CD4-positive, CD25-positive, alpha-beta regulatory T cell (primary cell): Measurements from ENCODE around the gene SLC5A9. TPM values are rescaled to one million over a fixed set of nuclear protein-coding genes. Genes with fewer than 3 reads are reported as not detected.

Experiments used
- ATAC-seq, 2 donors: fragments of 150-1000 bp; cut with Tn5 transposase; one replicate each; pipeline ENCODE4 v1.10.0; 2021; ENCODE audit warnings: low read depth in 2 of 2, moderate number of reproducible peaks in 2 of 2, moderate library complexity in 1 of 2
- DNase-seq, 3 donors: peaks; one replicate each; pipeline versions ENCODE4 v3.0.0 to v3.0.0-alpha.2; 2012 to 2022; ENCODE audit warnings: mixed read lengths in 1 of 3
- H3K27ac ChIP-seq: one replicate; pipeline ENCODE4 v1.7.0; 2013; ENCODE audit warnings: mild to moderate bottlenecking, low read length; ENCODE audit not compliant: insufficient read depth, poor library complexity, severe bottlenecking
- H3K27me3 ChIP-seq: one replicate; pipeline ENCODE4 v1.7.0; 2013; ENCODE audit warnings: low read length; ENCODE audit not compliant: control insufficient read depth, insufficient read depth
- H3K36me3 ChIP-seq: one replicate; pipeline ENCODE4 v1.7.0; 2013; ENCODE audit warnings: mild to moderate bottlenecking, low read length, moderate library complexity; ENCODE audit not compliant: control insufficient read depth, insufficient read depth
- H3K4me1 ChIP-seq: 2 replicates; pipeline ENCODE4 v1.7.0; 2013; ENCODE audit warnings: mild to moderate bottlenecking, low read length; ENCODE audit not compliant: insufficient read depth, control insufficient read depth, poor library complexity, severe bottlenecking
- H3K4me3 ChIP-seq: one replicate; pipeline ENCODE4 v1.7.0; 2013; ENCODE audit warnings: low read depth, mild to moderate bottlenecking, low read length, moderate library complexity
- H3K9me3 ChIP-seq, 2 experiments: 1 replicate in 1 of 2; 2 replicates in 1 of 2; pipeline ENCODE4 v1.7.0; 2013; ENCODE audit warnings: low read length in 2 of 2, mild to moderate bottlenecking in 1 of 2, moderate library complexity in 1 of 2; ENCODE audit not compliant: control insufficient read depth in 2 of 2
- H3K27ac Mint-ChIP-seq, 3 donors: one replicate each; pipeline ENCODE4 v1.8.0; 2020 to 2022; ENCODE audit warnings: mild to moderate bottlenecking in 3 of 3, mixed read lengths in 3 of 3, moderate library complexity in 2 of 3
- H3K27me3 Mint-ChIP-seq: one replicate; pipeline ENCODE4 v1.8.0; 2022; ENCODE audit warnings: mild to moderate bottlenecking, mixed read lengths
- H3K36me3 Mint-ChIP-seq: one replicate; pipeline ENCODE4 v1.8.0; 2020; ENCODE audit warnings: mixed read lengths
- H3K4me1 Mint-ChIP-seq, 4 donors: one replicate each; pipeline ENCODE4 v1.8.0; 2020 to 2022; ENCODE audit warnings: mixed read lengths in 4 of 4, mild to moderate bottlenecking in 1 of 4
- H3K4me3 Mint-ChIP-seq, 4 donors: one replicate each; pipeline ENCODE4 v1.8.0; 2020 to 2022; ENCODE audit warnings: mild to moderate bottlenecking in 4 of 4, mixed read lengths in 4 of 4, moderate library complexity in 3 of 4
- H3K9me3 Mint-ChIP-seq, 7 donors: one replicate each; pipeline ENCODE4 v1.8.0; 2020 to 2022; ENCODE audit warnings: mixed read lengths in 7 of 7, mild to moderate bottlenecking in 3 of 7, moderate library complexity in 2 of 7
- polyA plus RNA-seq, 4 donors: library from polyadenylated mRNA; unstranded; fragments of 300-500 nt; fragmentation: Illumina TruSeq; gene quantifications; one replicate each; pipeline ENCODE4 v1.2.3, GENCODE V29; 2021
- total RNA-seq: library from RNA; stranded (reverse); gene quantifications from one replicate; pipeline ENCODE4 v1.2.3, GENCODE V29; 2022

The SLC5A9 gene
- total and polyA plus RNA-seq, 5 donors from 2014 or later = not detected

GRCh38 chr1:48190881-48191280, 31.6 kb upstream of the SLC5A9 start:
- no peak overlapping the region for H3K4me3 ChIP-seq
- ATAC-seq (no peak), DNase-seq (no peak)
- Mint-ChIP-seq H3K27me3 (peaks cover 5% of the 10 kb centered on the region), H3K9me3 (peaks cover 0 to 14% (median 5%) of the 10 kb centered on the region in 7 donors), H3K36me3 (no peaks in the 10 kb centered on the region), H3K27ac (no peak overlapping the region), H3K4me1 (peaks cover 0 to 2% (median 0%) of the 10 kb centered on the region in 4 donors), H3K4me3 (no peak overlapping the region)
- no peak overlapping the region for H3K27ac ChIP-seq
- no peaks in the 10 kb centered on the region for H3K36me3 ChIP-seq
- peaks cover 8 to 10% of the 10 kb centered on the region in 2 experiments for H3K9me3 ChIP-seq
- no peaks in the 10 kb centered on the region for H3K27me3 ChIP-seq
- H3K4me1 ChIP-seq = no peaks in the 10 kb centered on the region

GRCh38 chr1:48194801-48195200, 27.7 kb upstream of the SLC5A9 start:
- Histone ChIP-seq H3K4me1 (no peaks in the 10 kb centered on the region), H3K9me3 (no peaks in the 10 kb centered on the region), H3K27me3 (no peaks in the 10 kb centered on the region), H3K36me3 (no peaks in the 10 kb centered on the region), H3K27ac (no peak overlapping the region), H3K4me3 (no peak overlapping the region)
- DNase-seq = no peak
- Mint-ChIP-seq H3K36me3 (no peaks in the 10 kb centered on the region), H3K9me3 (peaks cover 0 to 2% (median 0%) of the 10 kb centered on the region in 7 donors), H3K27ac (no peak overlapping the region), H3K4me3 (no peak overlapping the region), H3K4me1 (peaks cover 0 to 2% (median 0%) of the 10 kb centered on the region in 4 donors), H3K27me3 (no peaks in the 10 kb centered on the region)
- ATAC-seq = no peak

GRCh38 chr1:48196237-48196636, 26.3 kb upstream of the SLC5A9 start:
- Histone ChIP-seq H3K27ac (no peak overlapping the region), H3K27me3 (no peaks in the 10 kb centered on the region), H3K9me3 (no peaks in the 10 kb centered on the region), H3K36me3 (no peaks in the 10 kb centered on the region), H3K4me1 (no peaks in the 10 kb centered on the region), H3K4me3 (no peak overlapping the region)
- H3K9me3 Mint-ChIP-seq = peaks cover 0 to 2% (median 0%) of the 10 kb centered on the region in 7 donors
- no peak for ATAC-seq
- H3K4me3 Mint-ChIP-seq = no peak overlapping the region
- H3K36me3 Mint-ChIP-seq = no peaks in the 10 kb centered on the region
- no peaks in the 10 kb centered on the region for H3K27me3 Mint-ChIP-seq
- H3K4me1 Mint-ChIP-seq = peaks cover 0 to 2% (median 0%) of the 10 kb centered on the region in 4 donors
- no peak for DNase-seq
- no peak overlapping the region for H3K27ac Mint-ChIP-seq

GRCh38 chr1:48198970-48199369, 23.5 kb upstream of the SLC5A9 start:
- H3K9me3 ChIP-seq = no peaks in the 10 kb centered on the region
- Mint-ChIP-seq H3K27me3 (no peaks in the 10 kb centered on the region), H3K4me1 (peaks cover 0 to 4% (median 0%) of the 10 kb centered on the region in 4 donors), H3K4me3 (no peak overlapping the region), H3K9me3 (peaks cover 0 to 1% (median 0%) of the 10 kb centered on the region in 7 donors), H3K36me3 (no peaks in the 10 kb centered on the region), H3K27ac (no peak overlapping the region)
- H3K27ac ChIP-seq = no peak overlapping the region
- no peak for ATAC-seq
- no peaks in the 10 kb centered on the region for H3K4me1 ChIP-seq
- H3K4me3 ChIP-seq = no peak overlapping the region
- H3K27me3 ChIP-seq = no peaks in the 10 kb centered on the region
- H3K36me3 ChIP-seq = no peaks in the 10 kb centered on the region
- no peak for DNase-seq

GRCh38 chr1:48200166-48200900, 22.2 kb upstream of the SLC5A9 start:
- Mint-ChIP-seq H3K27ac (no peak overlapping the region), H3K27me3 (peaks cover 1% of the 10 kb centered on the region), H3K4me1 (peaks cover 0 to 4% (median 0%) of the 10 kb centered on the region in 4 donors), H3K9me3 (no peaks in the 10 kb centered on the region), H3K36me3 (no peaks in the 10 kb centered on the region), H3K4me3 (no peak overlapping the region)
- DNase-seq (no peak), ATAC-seq (no peak)
- Histone ChIP-seq H3K27me3 (no peaks in the 10 kb centered on the region), H3K36me3 (no peaks in the 10 kb centered on the region), H3K9me3 (no peaks in the 10 kb centered on the region), H3K27ac (no peak overlapping the region), H3K4me3 (no peak overlapping the region), H3K4me1 (no peaks in the 10 kb centered on the region)

GRCh38 chr1:48202030-48202752, 20.3 kb upstream of the SLC5A9 start:
- Histone ChIP-seq H3K9me3 (no peaks in the 10 kb centered on the region), H3K4me3 (no peak overlapping the region), H3K36me3 (no peaks in the 10 kb centered on the region), H3K27me3 (no peaks in the 10 kb centered on the region), H3K27ac (no peak overlapping the region), H3K4me1 (no peaks in the 10 kb centered on the region)
- Mint-ChIP-seq H3K4me1 (peaks cover 0 to 4% (median 0%) of the 10 kb centered on the region in 4 donors), H3K9me3 (no peaks in the 10 kb centered on the region), H3K4me3 (no peak overlapping the region), H3K27me3 (peaks cover 4% of the 10 kb centered on the region), H3K27ac (peak overlapping the region in 1 of 3 donors; percentile 6), H3K36me3 (no peaks in the 10 kb centered on the region)
- ATAC-seq = peak; percentile 28 to 37
- DNase-seq = peak; percentile 13 to 48 (median 22)

GRCh38 chr1:48203287-48203900, 19.1 kb upstream of the SLC5A9 start:
- ATAC-seq (no peak), DNase-seq (peak in 1 of 3 donors; percentile 35)
- peaks cover 0 to 4% (median 0%) of the 10 kb centered on the region in 4 donors for H3K4me1 Mint-ChIP-seq
- Histone ChIP-seq H3K4me1 (no peaks in the 10 kb centered on the region), H3K36me3 (no peaks in the 10 kb centered on the region), H3K27ac (no peak overlapping the region), H3K4me3 (no peak overlapping the region), H3K9me3 (no peaks in the 10 kb centered on the region), H3K27me3 (no peaks in the 10 kb centered on the region)
- H3K4me3 Mint-ChIP-seq = no peak overlapping the region
- H3K27me3 Mint-ChIP-seq = peaks cover 4% of the 10 kb centered on the region
- no peaks in the 10 kb centered on the region for H3K9me3 Mint-ChIP-seq
- H3K36me3 Mint-ChIP-seq = no peaks in the 10 kb centered on the region
- no peak overlapping the region for H3K27ac Mint-ChIP-seq
